Measurements from ENCODE around the gene NAT10.
A peak's percentile ranks its signal among the peaks of the same experiment; 100 is the strongest.
"Not testable (repeated sequence)": the region's sequence is repeated elsewhere in the genome, so short reads cannot be mapped to it uniquely, and the experiment has no call there.

The NAT10 gene

DNA sequence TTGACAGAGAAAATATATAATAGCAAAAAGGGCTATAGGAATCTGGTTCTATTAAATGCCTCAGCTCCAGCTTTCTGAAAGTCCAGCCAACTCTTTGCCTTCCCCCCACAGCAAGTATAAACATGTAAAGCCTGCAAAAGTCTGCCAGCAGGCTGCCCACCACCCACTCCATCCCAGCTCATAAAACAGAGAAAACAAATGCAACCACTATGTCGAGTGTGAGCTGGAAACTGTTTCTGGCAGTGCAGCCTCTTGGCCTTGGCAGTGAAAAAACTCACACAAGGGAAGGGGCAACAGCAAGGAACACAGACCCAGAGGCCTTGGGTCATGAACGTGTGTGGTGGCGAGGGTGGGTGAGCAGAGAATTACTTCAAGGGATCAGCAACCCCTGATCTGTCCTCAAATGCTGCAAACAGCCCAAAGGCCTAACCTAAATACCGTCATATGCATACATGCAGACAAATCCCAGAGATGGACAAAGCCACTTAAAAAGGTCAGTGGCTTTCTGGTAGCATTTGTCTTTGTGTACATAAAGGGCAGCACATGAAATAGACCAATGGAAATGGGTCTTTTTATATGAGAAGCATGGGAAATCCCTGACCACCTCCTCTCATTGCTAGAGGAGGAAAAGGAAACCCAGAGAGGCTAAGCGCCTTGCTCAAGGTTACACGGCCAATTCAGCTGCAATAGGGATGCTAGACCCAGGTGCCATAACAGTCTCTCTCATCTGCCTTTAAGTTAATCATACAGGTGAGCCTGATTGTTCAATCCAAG lies 74.8 kb downstream of the NAT10 start:
- Mint-ChIP-seq H3K27me3 (peaks cover 2% of the 10 kb centered on the region), H3K4me3 (no peak overlapping the region), H3K4me1 (peaks cover 45% of the 10 kb centered on the region), H3K36me3 (ENCODE audit: low read depth) (no peaks in the 10 kb centered on the region), H3K9me3 (no peaks in the 10 kb centered on the region), H3K27ac (no peak overlapping the region)
- ATAC-seq (peak; percentile 57), DNase-seq (no peak)

DNA sequence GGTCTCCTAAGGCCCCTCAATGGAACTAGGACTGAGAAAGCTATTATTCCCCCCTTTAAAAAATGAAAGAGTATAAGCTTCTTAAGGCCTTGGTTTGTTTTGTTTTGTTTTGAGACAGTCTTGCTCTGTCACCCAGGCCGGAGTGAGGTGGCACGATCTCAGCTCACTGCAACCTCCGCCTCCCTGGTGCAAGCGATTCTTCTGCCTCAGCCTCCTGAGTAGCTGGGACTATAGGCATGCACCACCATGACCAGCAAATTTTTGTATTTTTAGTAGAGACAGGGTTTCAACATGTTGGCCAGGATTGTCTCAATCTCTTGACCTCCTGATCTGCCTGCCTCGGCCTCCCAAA lies 75.4 kb downstream of the NAT10 start:
- H3K27me3 Mint-ChIP-seq; H3K9me3 Mint-ChIP-seq; ATAC-seq; H3K36me3 Mint-ChIP-seq (ENCODE audit: low read depth); H3K4me3 Mint-ChIP-seq; DNase-seq: not testable (repeated sequence)
- peaks cover 40% of the 10 kb centered on the region for H3K4me1 Mint-ChIP-seq
- peak overlapping the region; percentile 46 for H3K27ac Mint-ChIP-seq

DNA sequence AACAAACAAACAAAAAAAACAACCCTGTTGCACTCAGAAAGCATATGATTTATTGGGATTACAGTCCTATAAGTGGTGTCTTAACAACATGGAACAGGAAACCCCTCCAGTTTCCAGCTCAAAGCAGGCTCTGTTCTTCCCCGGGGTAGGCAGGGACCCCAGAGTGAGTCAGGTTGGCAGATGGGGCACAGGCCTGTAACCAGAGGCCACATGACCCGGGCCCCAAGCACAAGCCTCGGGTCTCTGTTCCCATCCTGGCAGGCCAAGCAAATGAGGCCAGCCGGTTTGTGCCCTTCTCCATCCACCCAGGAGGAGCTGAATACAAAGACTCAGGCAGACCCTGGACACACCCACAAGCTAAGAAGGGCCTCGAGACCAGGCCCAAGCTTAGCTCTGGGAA lies 75.8 kb downstream of the NAT10 start:
- ATAC-seq (no peak), DNase-seq (no peak)
- Mint-ChIP-seq H3K27ac (no peak overlapping the region), H3K36me3 (ENCODE audit: low read depth) (no peaks in the 10 kb centered on the region), H3K4me1 (peaks cover 38% of the 10 kb centered on the region), H3K27me3 (peaks cover 1% of the 10 kb centered on the region), H3K9me3 (no peaks in the 10 kb centered on the region), H3K4me3 (no peak overlapping the region)

DNA sequence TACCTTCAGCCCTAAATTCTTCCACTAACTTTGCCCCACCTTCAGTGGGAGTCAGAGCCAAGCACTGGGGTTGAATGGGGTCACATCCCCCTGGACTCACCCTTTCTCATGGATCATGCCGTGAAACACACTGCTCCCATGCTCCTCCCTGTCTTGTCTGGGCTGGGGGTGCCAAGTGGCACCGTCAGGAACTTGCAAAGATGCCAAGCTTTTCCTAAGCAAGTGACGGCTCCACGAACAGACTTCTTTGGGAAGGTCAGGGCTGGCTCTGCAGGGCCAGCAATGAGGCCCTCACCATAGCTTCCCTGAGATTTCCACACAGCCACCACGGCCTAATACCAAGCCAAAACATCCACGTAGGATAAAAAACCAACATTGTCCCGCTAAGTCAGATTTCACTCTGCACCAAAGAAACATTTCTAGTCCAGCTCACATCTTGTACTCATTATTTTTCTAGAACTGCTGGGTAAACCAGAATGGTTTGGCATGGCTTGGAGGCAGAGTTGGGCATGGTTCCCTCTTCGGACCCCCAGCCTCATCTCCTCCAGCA lies 76.5 kb downstream of the NAT10 start:
- H3K27ac Mint-ChIP-seq, result no peak overlapping the region
- no peak overlapping the region for H3K4me3 Mint-ChIP-seq
- H3K27me3 Mint-ChIP-seq, result no peaks in the 10 kb centered on the region
- no peak for DNase-seq
- no peaks in the 10 kb centered on the region for H3K9me3 Mint-ChIP-seq
- no peaks in the 10 kb centered on the region for H3K36me3 Mint-ChIP-seq (ENCODE audit: low read depth)
- peaks cover 36% of the 10 kb centered on the region for H3K4me1 Mint-ChIP-seq
- no peak for ATAC-seq

DNA sequence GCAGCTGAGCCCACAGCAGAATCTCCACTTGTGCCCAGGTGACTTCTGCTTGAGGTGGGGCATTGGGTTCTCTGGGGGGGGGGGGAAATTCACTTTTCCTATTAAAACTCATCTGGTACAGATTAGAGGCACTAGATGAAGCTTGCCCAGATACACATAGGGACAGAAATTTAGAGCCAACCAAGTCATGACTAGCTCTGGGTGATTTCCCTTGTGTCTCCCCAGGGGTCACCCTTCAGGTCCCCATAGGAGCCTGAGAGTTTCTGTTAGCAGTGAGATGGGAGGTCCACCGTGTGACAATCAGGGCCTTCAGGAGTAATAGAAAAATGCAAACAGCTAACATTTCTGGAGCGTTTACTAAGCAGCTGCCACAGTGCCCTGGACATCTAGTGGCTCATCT lies 77.0 kb downstream of the NAT10 start:
- DNase-seq (no peak), ATAC-seq (no peak)
- Mint-ChIP-seq H3K4me3 (no peak overlapping the region), H3K36me3 (ENCODE audit: low read depth) (no peaks in the 10 kb centered on the region), H3K27ac (no peak overlapping the region), H3K27me3 (no peaks in the 10 kb centered on the region), H3K9me3 (no peaks in the 10 kb centered on the region), H3K4me1 (peaks cover 36% of the 10 kb centered on the region)

DNA sequence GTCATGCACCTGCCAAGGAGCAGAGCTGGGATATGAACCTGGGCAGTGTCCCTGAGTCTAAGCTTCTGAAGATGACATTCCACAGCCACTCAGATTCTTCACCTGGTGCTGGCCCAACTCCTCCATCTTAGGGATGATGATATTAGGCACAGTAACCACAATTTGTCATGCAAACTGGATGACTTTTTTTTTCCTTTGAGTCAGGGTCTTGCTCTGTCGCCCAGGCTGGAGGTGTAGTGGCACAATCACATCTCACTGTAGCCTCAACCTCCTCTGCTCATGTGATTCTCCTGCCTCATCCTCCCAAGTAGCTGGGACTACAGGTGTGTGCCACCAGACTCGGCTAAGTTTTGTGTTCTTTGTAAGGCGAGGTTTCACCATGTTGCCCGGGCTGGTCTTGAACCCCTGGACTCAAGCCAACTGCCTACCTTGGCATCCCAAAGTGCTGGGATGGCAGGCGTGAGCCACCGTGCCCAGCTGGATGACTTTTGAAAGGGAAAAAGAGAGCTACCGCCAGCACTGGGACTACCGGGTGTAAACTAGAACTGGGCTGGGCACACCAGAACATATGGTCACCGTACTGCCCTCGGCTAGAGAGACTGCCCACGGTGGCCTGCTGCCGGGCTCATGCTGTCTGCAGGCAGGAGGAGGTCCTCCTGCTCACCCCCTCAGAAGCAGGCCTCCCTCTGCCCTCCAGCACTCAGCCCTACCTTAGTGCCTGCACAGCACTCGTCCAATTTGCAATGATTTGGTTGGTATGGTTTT lies 77.7 kb downstream of the NAT10 start:
- H3K27me3 Mint-ChIP-seq, result no peaks in the 10 kb centered on the region
- no peak overlapping the region for H3K4me3 Mint-ChIP-seq

DNA sequence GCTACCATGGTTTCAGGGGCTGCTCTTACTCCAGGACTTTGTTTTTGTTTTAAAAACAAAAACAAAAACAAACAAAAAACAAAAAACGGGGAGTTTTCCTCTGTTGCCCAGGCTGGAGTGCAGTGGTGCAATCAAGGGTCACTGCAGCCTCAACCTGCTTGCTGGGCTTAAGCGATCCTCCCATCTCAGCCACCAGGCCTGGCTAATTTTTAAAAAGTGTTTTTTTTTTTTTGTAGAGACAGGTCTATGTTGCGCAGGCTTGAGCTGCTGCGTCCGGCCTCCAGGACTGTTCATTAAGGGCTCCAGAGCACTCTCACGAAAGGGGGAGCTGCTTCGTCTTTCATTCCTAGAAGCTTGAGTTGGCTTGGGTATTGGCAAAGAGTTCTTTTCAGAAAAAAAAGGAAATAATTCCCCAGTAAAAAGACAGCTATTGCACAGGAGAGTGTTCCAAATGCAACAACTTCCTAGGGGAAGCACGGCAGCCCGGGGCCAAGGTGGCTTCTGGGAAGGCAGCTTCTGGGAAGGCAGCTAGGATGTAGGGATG lies 78.5 kb downstream of the NAT10 start:
- H3K27ac Mint-ChIP-seq, result no peak overlapping the region
- DNase-seq (no peak), ATAC-seq (no peak)
- no peak overlapping the region for H3K4me3 Mint-ChIP-seq
- H3K4me1 Mint-ChIP-seq, result peaks cover 40% of the 10 kb centered on the region
- H3K9me3 Mint-ChIP-seq, result no peaks in the 10 kb centered on the region
- no peaks in the 10 kb centered on the region for H3K36me3 Mint-ChIP-seq (ENCODE audit: low read depth)
- H3K27me3 Mint-ChIP-seq, result no peaks in the 10 kb centered on the region

More for the DNA sequence above, 77.7 kb downstream of the NAT10 start:
- Mint-ChIP-seq H3K9me3 (no peaks in the 10 kb centered on the region), H3K36me3 (ENCODE audit: low read depth) (no peaks in the 10 kb centered on the region), H3K4me1 (peaks cover 33% of the 10 kb centered on the region), H3K27ac (no peak overlapping the region)
- ATAC-seq (peak; percentile 63), DNase-seq (no peak)

DNA sequence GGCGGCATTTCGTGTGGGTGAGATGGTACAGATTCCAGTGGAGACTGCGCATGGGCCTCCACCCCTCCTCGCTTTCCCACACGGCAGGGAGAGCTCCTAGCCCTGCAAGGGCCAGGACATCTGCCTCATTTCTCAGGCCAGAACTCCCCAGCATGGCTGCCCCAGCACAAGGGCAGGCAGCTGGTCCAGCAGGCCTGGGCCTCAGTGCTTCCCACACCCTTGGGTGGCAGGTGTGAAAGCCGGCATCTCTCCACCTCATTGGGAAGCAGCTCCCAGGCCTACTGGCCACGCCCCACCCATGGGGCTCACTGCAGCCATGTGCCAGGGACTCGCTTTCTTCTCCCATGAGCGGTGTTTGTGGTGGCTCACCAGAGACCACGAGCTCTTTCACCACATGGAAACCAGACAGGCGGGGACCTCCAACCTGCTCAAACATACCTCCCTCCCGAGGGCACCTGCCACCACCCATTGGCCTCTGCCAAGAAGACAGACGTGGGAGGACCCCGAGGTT lies 79.1 kb downstream of the NAT10 start:
- Mint-ChIP-seq H3K27me3 (no peaks in the 10 kb centered on the region), H3K4me3 (no peak overlapping the region), H3K9me3 (no peaks in the 10 kb centered on the region), H3K4me1 (peaks cover 40% of the 10 kb centered on the region), H3K27ac (no peak overlapping the region), H3K36me3 (ENCODE audit: low read depth) (no peaks in the 10 kb centered on the region)
- DNase-seq (no peak), ATAC-seq (no peak)

DNA sequence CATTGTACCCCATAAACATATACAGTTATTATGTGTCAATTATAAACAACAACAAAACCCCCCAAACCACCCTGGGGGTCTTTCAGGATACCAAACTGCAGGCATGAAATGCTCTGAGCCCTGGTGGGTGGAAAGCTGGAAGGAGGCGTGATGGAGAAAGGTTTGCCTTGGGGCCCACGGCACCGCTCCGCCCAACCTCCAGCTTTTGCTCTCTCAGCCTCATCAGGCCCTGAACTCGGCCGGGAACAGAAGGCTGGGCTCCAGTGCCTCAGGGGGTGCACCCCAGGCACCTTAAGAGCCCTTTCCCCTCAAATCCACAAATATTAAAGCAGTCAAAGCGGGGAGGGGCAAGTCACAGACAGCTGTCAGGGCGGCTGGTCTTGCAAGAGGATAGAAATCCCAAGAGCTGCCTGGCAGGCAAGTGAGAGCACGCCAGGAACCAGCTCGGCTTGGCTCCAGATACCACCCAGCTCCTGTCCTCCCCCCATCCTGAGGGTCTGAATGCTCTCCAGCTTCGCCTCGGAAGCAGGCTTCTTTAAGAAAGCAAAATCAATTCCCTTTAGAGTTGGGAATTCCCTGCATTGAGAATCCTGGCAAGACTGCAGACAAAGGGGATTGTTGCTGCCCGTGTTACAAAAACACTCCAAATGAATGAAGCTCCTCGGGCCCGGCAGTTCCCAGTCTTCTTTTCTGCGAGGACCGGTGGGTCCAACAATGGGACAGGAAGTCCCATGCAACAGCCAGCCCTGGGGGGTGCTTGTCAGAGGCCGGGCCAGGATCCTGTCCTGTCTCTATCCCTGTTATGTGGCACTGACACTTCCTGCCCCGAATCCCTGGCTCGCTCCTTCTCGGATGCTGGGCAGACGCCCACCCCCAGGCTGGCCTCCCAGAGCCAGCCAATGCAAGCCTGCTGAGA lies 80.8 kb downstream of the NAT10 start:
- ATAC-seq (no peak), DNase-seq (no peak)
- Mint-ChIP-seq H3K4me3 (no peak overlapping the region), H3K27me3 (no peaks in the 10 kb centered on the region), H3K9me3 (no peaks in the 10 kb centered on the region), H3K36me3 (ENCODE audit: low read depth) (no peaks in the 10 kb centered on the region), H3K27ac (no peak overlapping the region), H3K4me1 (peaks cover 27% of the 10 kb centered on the region)

DNA sequence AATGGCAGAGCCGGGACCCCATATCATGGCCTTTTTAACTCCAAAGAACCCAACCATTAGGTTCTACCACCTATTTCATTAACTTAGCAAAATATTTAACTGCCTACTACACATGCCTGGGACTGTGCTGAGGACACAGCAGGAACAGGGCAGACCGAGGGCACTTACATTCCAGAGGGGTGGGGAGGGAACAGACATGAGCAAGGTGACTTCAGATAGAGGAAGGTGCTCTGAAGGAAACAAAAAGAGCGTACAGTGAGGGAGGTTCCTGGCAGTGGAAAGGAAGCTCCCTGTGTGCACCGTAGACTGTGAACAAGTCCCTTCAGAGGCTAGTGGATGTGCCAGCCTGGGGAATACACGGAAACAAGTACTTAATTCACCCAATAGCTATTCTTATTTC lies 82.8 kb downstream of the NAT10 start:
- Mint-ChIP-seq H3K27me3 (no peaks in the 10 kb centered on the region), H3K36me3 (ENCODE audit: low read depth) (no peaks in the 10 kb centered on the region), H3K4me1 (peaks cover 14% of the 10 kb centered on the region), H3K9me3 (no peaks in the 10 kb centered on the region), H3K4me3 (no peak overlapping the region), H3K27ac (no peak overlapping the region)
- ATAC-seq, result no peak
- DNase-seq, result no peak

DNA sequence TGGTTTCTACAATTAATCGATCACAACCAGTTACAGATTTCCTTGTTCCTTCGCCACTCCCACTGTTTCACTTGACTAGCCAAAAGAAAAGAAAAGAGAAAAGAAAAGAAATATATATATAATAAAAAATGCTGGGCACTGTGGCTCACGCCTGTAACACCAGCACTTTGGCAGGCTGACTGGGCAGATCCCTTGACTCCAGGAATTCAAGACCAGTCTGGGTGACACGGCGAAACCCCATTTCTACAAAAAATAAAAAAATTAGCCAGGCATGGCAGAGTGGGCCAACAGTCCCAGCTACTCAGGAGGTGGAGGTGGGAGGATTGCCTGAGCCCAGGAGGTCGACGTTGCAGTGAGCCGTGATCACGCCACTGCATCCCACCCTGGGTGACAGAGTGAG lies 83.8 kb downstream of the NAT10 start:
- ATAC-seq (no peak), DNase-seq (no peak)
- Mint-ChIP-seq H3K27me3 (no peaks in the 10 kb centered on the region), H3K27ac (no peak overlapping the region), H3K4me1 (peaks cover 11% of the 10 kb centered on the region), H3K36me3 (ENCODE audit: low read depth) (no peaks in the 10 kb centered on the region), H3K9me3 (no peaks in the 10 kb centered on the region), H3K4me3 (no peak overlapping the region)

DNA sequence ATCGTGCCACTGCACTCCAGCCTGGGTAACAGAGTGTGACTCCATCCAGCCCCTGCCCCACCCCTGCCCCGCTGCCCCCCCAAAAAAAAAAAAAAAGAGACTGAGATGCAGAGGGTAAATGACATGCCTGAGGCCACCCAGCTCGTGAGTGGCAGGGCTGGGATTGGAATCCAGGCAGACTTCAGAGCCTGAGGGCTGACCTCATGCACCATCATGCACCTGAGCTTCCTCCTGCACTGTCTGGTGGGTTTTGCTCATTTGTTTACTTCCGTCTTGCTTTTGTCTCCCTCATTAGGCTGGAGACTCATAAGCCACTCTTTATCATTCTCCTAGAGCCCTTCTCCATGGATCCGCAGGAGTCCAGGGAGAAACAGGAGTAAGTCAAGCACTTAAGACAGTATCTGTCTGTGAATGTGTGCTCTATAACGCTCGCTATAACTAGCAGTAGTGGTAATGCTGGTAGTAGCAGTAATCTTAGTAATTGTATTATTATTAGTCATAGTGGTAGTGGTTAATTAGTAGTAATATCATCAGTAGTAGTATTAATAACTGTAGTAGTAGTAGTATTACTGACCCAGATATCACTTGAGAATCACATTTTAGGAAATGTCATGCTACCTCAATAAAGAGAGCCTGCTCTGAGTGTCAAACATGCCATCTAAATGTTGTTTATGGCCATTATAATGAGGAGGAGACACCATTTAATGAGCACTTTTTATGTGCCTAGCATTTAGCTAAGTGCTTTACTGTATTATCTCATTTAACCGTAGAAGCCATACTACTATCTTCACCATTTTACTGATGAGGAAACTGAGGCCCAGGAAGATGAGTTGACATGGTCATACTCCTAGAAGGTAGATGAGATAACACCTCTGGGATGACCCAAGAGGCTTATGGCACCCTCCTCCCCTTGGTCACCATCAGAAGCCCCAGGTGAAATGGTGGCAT lies 85.0 kb downstream of the NAT10 start:
- Mint-ChIP-seq H3K4me1 (peaks cover 11% of the 10 kb centered on the region), H3K36me3 (ENCODE audit: low read depth) (no peaks in the 10 kb centered on the region), H3K27ac (no peak overlapping the region), H3K27me3 (no peaks in the 10 kb centered on the region), H3K4me3 (no peak overlapping the region), H3K9me3 (no peaks in the 10 kb centered on the region)
- DNase-seq, result no peak
- no peak for ATAC-seq

DNA sequence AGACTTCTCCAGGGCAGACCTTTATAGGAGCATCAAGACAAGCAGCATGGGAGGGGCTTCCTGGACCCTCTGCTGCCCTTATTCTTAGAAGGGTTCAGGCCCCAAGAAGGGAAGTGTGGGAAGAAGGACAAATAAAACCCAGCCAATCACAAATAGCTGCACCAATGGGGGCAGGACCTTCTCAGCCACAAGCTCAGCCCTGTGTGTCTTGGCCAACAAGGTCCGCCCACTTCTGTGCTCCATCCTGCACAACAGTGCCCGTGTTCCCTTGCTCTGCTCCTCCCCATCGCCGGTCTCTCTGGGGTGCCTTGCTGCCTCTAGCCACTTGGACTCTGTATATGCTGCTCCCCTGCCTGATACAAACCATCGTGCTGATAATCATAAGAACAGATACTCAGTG lies 86.1 kb downstream of the NAT10 start:
- Mint-ChIP-seq H3K9me3 (no peaks in the 10 kb centered on the region), H3K4me3 (no peak overlapping the region), H3K4me1 (peaks cover 11% of the 10 kb centered on the region), H3K27ac (no peak overlapping the region), H3K27me3 (no peaks in the 10 kb centered on the region), H3K36me3 (ENCODE audit: low read depth) (no peaks in the 10 kb centered on the region)
- ATAC-seq, result no peak
- DNase-seq, result no peak
